OCI-LY1 (cell line): ENCODE measurements around the gene DPYSL3.

Experiments
- H2AFZ ChIP-seq: fragments of 200-600 bp; sonication (generic), shearing (Covaris generic); 2 replicates; pipeline ENCODE4 v1.6.0; 2014; ENCODE audit warnings: antibody characterized with exemption, mild to moderate bottlenecking, low read length
- H3F3A ChIP-seq: fragments of 200-600 bp; sonication (generic), shearing (Covaris generic); 2 replicates; pipeline ENCODE4 v1.6.0; 2014; ENCODE audit warnings: mild to moderate bottlenecking, antibody characterized with exemption, low read length, moderate library complexity; ENCODE audit not compliant: insufficient read depth
- H3K27ac ChIP-seq: fragments of 200-600 bp; sonication (generic); 2 replicates; pipeline ENCODE4 v1.5.1; 2014; ENCODE audit warnings: low read length, mixed run types, mild to moderate bottlenecking, low read depth; ENCODE audit not compliant: poor library complexity, severe bottlenecking
- H3K27me3 ChIP-seq: fragments of 200-600 bp; sonication (generic); 2 replicates; pipeline ENCODE4 v1.6.0; 2014; ENCODE audit warnings: antibody characterized with exemption, mild to moderate bottlenecking, low read length, moderate library complexity; ENCODE audit not compliant: insufficient read depth
- H3K36me3 ChIP-seq: fragments of 200-600 bp; sonication (generic); 2 replicates; pipeline ENCODE4 v1.6.1; 2014; ENCODE audit warnings: mild to moderate bottlenecking, antibody characterized with exemption, low read length, moderate library complexity, mixed read lengths; ENCODE audit not compliant: insufficient read depth
- H3K4me1 ChIP-seq: fragments of 200-600 bp; sonication (generic); 2 replicates; pipeline ENCODE4 v1.5.1; 2014; ENCODE audit warnings: mild to moderate bottlenecking, low read length, moderate library complexity; ENCODE audit not compliant: insufficient read depth, severe bottlenecking
- H3K4me2 ChIP-seq: fragments of 200-600 bp; sonication (generic), shearing (Covaris generic); 2 replicates; pipeline ENCODE4 v1.6.1; 2014; ENCODE audit warnings: low read length
- H3K4me3 ChIP-seq: fragments of 200-600 bp; sonication (generic); 2 replicates; pipeline ENCODE4 v1.5.1; 2014; ENCODE audit warnings: low read length, low read depth, mild to moderate bottlenecking, mixed read lengths; ENCODE audit not compliant: poor library complexity, severe bottlenecking
- H3K79me2 ChIP-seq: fragments of 200-600 bp; shearing (Covaris generic); 2 replicates; pipeline ENCODE4 v1.6.1; 2016; ENCODE audit warnings: mixed run types, low read length, mixed read lengths; ENCODE audit not compliant: insufficient read depth
- H3K9ac ChIP-seq: fragments of 200-600 bp; sonication (generic), shearing (Covaris generic); 2 replicates; pipeline ENCODE4 v1.6.1; 2014; ENCODE audit warnings: mild to moderate bottlenecking, low read length, mixed read lengths
- H3K9me2 ChIP-seq: fragments of 200-600 bp; sonication (generic), shearing (Covaris generic); 2 replicates; pipeline ENCODE4 v1.6.1; 2014; ENCODE audit warnings: low read depth, mild to moderate bottlenecking, low read length, mixed read lengths
- H3K9me3 ChIP-seq: fragments of 200-600 bp; shearing (Covaris generic); 2 replicates; pipeline ENCODE4 v1.6.1; 2014; ENCODE audit warnings: low read length, mixed read lengths
- H4K20me1 ChIP-seq: fragments of 200-600 bp; sonication (generic), shearing (Covaris generic); 2 replicates; pipeline ENCODE4 v1.6.0; 2016; ENCODE audit warnings: mild to moderate bottlenecking, low read length; ENCODE audit not compliant: insufficient read depth
- EZH2 ChIP-seq: fragments of 200-600 bp; sonication (generic), shearing (Covaris generic); IDR thresholded peaks from 2 replicates; pipeline ENCODE4 v1.8.0; 2017; ENCODE audit warnings: borderline replicate concordance, mixed run types, mild to moderate bottlenecking, antibody characterized with exemption, low read length, moderate library complexity, mixed read lengths
- TF ChIP-seq, protein P1 (sequence below): fragments of 200-600 bp; sonication (generic), shearing (Covaris generic); IDR thresholded peaks from 2 replicates; pipeline ENCODE4 v1.5.1; 2017; ENCODE audit warnings: mild to moderate bottlenecking, antibody characterized with exemption, low read length, moderate library complexity, mixed read lengths

DPYSL3 gene

DNA sequence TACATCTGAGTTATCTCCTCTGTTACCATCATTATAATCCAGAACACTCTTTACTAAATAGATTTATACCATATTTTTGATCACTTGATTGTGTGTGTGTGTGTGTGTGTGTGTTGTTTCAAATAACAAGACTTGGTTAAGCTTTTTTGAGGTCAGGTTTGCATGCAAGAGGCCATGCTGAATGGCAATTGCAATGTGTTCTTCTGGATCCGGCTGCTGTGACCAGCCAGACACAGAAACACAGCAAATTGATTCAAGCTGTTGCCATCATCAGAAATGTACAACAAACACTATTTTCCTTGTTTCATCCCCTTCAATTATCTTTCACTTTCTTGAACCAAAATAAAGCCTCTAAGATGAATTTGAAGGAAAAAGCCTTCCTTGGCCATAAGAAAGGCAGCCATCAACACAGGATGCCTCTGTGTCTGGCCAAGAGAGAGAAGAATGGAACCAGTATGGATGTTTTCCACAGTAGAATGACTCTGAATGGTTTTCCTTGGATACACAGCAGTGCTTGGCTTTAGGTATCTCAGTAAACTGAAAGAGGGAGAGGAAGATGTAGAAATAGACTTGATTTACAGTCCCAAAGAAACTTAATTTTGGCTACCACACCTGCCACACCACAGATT lies 53.9 kb downstream of the DPYSL3 start:
- H3K9ac ChIP-seq: no peak overlapping the region
- no peak overlapping the region for H2AFZ ChIP-seq
- H3K9me2 ChIP-seq: no peaks in the 10 kb centered on the region
- no peaks in the 10 kb centered on the region for H3K36me3 ChIP-seq
- no peaks in the 10 kb centered on the region for H3F3A ChIP-seq
- peaks cover 9% of the 10 kb centered on the region for H3K4me1 ChIP-seq
- H3K4me3 ChIP-seq: no peak overlapping the region
- no peaks in the 10 kb centered on the region for H4K20me1 ChIP-seq
- no peaks in the 10 kb centered on the region for H3K27me3 ChIP-seq
- H3K79me2 ChIP-seq: no peaks in the 10 kb centered on the region
- TF ChIP-seq, protein P1, sequence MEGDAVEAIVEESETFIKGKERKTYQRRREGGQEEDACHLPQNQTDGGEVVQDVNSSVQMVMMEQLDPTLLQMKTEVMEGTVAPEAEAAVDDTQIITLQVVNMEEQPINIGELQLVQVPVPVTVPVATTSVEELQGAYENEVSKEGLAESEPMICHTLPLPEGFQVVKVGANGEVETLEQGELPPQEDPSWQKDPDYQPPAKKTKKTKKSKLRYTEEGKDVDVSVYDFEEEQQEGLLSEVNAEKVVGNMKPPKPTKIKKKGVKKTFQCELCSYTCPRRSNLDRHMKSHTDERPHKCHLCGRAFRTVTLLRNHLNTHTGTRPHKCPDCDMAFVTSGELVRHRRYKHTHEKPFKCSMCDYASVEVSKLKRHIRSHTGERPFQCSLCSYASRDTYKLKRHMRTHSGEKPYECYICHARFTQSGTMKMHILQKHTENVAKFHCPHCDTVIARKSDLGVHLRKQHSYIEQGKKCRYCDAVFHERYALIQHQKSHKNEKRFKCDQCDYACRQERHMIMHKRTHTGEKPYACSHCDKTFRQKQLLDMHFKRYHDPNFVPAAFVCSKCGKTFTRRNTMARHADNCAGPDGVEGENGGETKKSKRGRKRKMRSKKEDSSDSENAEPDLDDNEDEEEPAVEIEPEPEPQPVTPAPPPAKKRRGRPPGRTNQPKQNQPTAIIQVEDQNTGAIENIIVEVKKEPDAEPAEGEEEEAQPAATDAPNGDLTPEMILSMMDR: no peak
- TF ChIP-seq EZH2: no peak
- H3K27ac ChIP-seq: no peak overlapping the region
- H3K4me2 ChIP-seq: no peak overlapping the region
- no peaks in the 10 kb centered on the region for H3K9me3 ChIP-seq

DNA sequence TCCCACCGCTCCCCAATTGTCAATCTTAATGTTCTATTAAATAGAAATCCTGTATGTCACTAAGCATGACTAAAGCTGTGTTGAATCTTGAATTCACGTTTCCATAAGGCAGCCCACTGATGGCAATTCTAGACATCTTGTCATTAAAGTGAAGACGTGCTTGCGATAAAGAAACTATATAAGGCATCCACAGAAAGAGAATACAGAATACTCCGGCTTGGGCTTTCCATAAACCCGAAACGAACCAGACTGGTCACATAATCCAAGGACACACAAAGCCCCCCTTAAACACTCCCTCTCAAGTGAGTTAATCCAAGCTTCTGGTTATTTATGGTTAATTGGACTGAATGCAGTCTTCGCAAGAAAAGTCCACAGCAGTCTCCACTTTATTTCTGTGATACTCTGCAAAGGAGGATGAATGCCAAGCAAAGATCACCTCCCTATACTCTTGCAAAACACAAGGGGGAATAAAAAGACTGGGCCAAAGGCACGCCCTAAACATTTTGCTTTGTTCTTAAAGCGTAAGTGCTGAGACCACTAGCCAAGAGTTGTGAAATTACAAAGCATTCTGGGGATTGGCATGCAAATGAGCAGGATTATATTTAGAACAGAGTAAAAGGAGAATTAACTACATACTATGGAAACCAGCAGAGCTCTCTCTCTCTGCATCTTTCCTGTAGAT lies 54.7 kb downstream of the DPYSL3 start:
- H2AFZ ChIP-seq: no peak overlapping the region
- no peaks in the 10 kb centered on the region for H3K79me2 ChIP-seq
- no peaks in the 10 kb centered on the region for H3F3A ChIP-seq
- no peak overlapping the region for H3K9ac ChIP-seq
- H4K20me1 ChIP-seq: no peaks in the 10 kb centered on the region
- no peaks in the 10 kb centered on the region for H3K9me3 ChIP-seq
- peaks cover 9% of the 10 kb centered on the region for H3K4me1 ChIP-seq
- H3K9me2 ChIP-seq: no peaks in the 10 kb centered on the region
- TF ChIP-seq, protein P1: no peak
- TF ChIP-seq EZH2: no peak
- no peaks in the 10 kb centered on the region for H3K36me3 ChIP-seq
- H3K4me3 ChIP-seq: no peak overlapping the region
- H3K27me3 ChIP-seq: no peaks in the 10 kb centered on the region
- no peak overlapping the region for H3K4me2 ChIP-seq
- H3K27ac ChIP-seq: no peak overlapping the region

- H3F3A ChIP-seq: no peaks in the 10 kb centered on the region
- H3K4me3 ChIP-seq: peak overlapping the region; percentile 55
- no peaks in the 10 kb centered on the region for H3K9me2 ChIP-seq
- H3K9ac ChIP-seq: no peak overlapping the region
- H2AFZ ChIP-seq: no peak overlapping the region
- H3K79me2 ChIP-seq: no peaks in the 10 kb centered on the region
- no peaks in the 10 kb centered on the region for H3K9me3 ChIP-seq
- no peaks in the 10 kb centered on the region for H3K27me3 ChIP-seq
- no peaks in the 10 kb centered on the region for H4K20me1 ChIP-seq
- no peaks in the 10 kb centered on the region for H3K36me3 ChIP-seq
- TF ChIP-seq, protein P1: peak; percentile 89
- no peak for TF ChIP-seq EZH2
- peaks cover 9% of the 10 kb centered on the region for H3K4me1 ChIP-seq
- peak overlapping the region; percentile 65 for H3K4me2 ChIP-seq
- H3K27ac ChIP-seq: no peak overlapping the region
Measured at GRCh38 chr5:147453875-147454814, 55.7 kb downstream of the DPYSL3 start.
